IMR-90 (cell line): ENCODE data around the gene PRPS1L1. TPM values are rescaled to one million over a fixed set of nuclear protein-coding genes. Genes with fewer than 3 reads are reported as not detected.

Source experiments
- ATAC-seq: fragments of 200-7000 bp; cut with Tn5 transposase; 2 replicates; pipeline ENCODE4 v1.9.1; 2020; ENCODE audit warnings: low read depth, mild to moderate bottlenecking, moderate library complexity
- BruUV-seq: library from RNA; stranded (reverse); fragments of 400-500 nt; replicated peaks from 2 replicates; lab custom pipeline; 2021; lab: Mats Ljungman, UMichigan
- CTCF ChIA-PET: fragments of 300-600 bp; formaldehyde crosslinking; extraction: SDS; loops from one replicate; lab custom pipeline; 2021; ENCODE audit warnings: antibody characterized with exemption; lab: Yijun Ruan, JAX
- POLR2A ChIA-PET: fragments of 300-600 bp; sonication (Branson Sonifier 250); formaldehyde crosslinking; loops from one replicate; lab custom pipeline; 2022; ENCODE audit warnings: antibody characterized with exemption; ENCODE audit not compliant: unreplicated experiment; lab: Charles Lee
- DNase-seq: peaks from one replicate; pipeline ENCODE4 v3.0.0; 2013
- H2AFZ ChIP-seq: replicated peaks from 2 replicates; pipeline ENCODE3; 2013; ENCODE audit warnings: low read length, mild to moderate bottlenecking; ENCODE audit not compliant: poor library complexity
- H2AK5ac ChIP-seq: 2 replicates; pipeline ENCODE4 v1.6.1; 2013; ENCODE audit warnings: low read depth, low read length, inconsistent platforms
- H2AK9ac ChIP-seq: replicated peaks from 2 replicates; pipeline ENCODE3; 2013; ENCODE audit warnings: mild to moderate bottlenecking, low read depth, low read length, moderate library complexity; ENCODE audit not compliant: poor library complexity
- H2BK120ac ChIP-seq: 2 replicates; pipeline ENCODE4 v1.6.1; 2013; ENCODE audit warnings: low read depth, low read length, inconsistent platforms
- H2BK15ac ChIP-seq: 3 replicates; pipeline ENCODE4 v1.6.1; 2013; ENCODE audit warnings: low read depth, low read length, inconsistent platforms
- H2BK20ac ChIP-seq: 2 replicates; pipeline ENCODE4 v1.6.1; 2013; ENCODE audit warnings: low read depth, mild to moderate bottlenecking, inconsistent platforms, low read length, moderate library complexity
- H2BK5ac ChIP-seq: 2 replicates; pipeline ENCODE4 v1.6.1; 2013; ENCODE audit warnings: mild to moderate bottlenecking, low read depth, low read length, inconsistent platforms; ENCODE audit not compliant: poor library complexity, severe bottlenecking
- H3K14ac ChIP-seq: replicated peaks from 2 replicates; pipeline ENCODE4 v1.6.1; 2013; ENCODE audit warnings: low read depth, low read length, inconsistent platforms
- H3K18ac ChIP-seq: 2 replicates; pipeline ENCODE4 v1.6.1; 2013; ENCODE audit warnings: low read depth, low read length, control low read depth
- H3K23ac ChIP-seq: 2 replicates; pipeline ENCODE4 v1.6.1; 2013; ENCODE audit warnings: low read depth, low read length, inconsistent platforms
- H3K27ac ChIP-seq: 2 replicates; pipeline ENCODE4 v1.5.1; 2013; ENCODE audit warnings: mild to moderate bottlenecking, control low read depth, low read length; ENCODE audit not compliant: insufficient read depth
- H3K27me3 ChIP-seq: 2 replicates; pipeline ENCODE4 v1.6.1; 2013; ENCODE audit warnings: low read length; ENCODE audit not compliant: control insufficient read depth, insufficient read depth
- H3K36me3 ChIP-seq: 2 replicates; pipeline ENCODE4 v1.6.1; 2013; ENCODE audit warnings: low read length, mixed read lengths; ENCODE audit not compliant: control insufficient read depth, insufficient read depth
- H3K4ac ChIP-seq: 2 replicates; pipeline ENCODE4 v1.6.1; 2013; ENCODE audit warnings: low read depth, low read length, inconsistent platforms
- H3K4me1 ChIP-seq: 2 replicates; pipeline ENCODE4 v1.6.1; 2013; ENCODE audit warnings: low read length, mixed read lengths; ENCODE audit not compliant: control insufficient read depth, insufficient read depth
- H3K4me2 ChIP-seq: 2 replicates; pipeline ENCODE4 v1.6.1; 2013; ENCODE audit warnings: low read depth, mild to moderate bottlenecking, control low read depth, low read length, moderate library complexity
- H3K4me3 ChIP-seq: 2 replicates; pipeline ENCODE4 v1.5.1; 2013; ENCODE audit warnings: low read depth, mild to moderate bottlenecking, control low read depth, low read length, moderate library complexity; ENCODE audit not compliant: insufficient read depth
- H3K56ac ChIP-seq: 2 replicates; pipeline ENCODE4 v1.6.1; 2013; ENCODE audit warnings: low read length, inconsistent platforms; ENCODE audit not compliant: insufficient read depth; ENCODE audit errors: extremely low read depth
- H3K79me1 ChIP-seq, 2 experiments: 2 replicates each; pipeline ENCODE4 v1.6.1; 2013; ENCODE audit warnings: low read length in 2 of 2, inconsistent platforms in 1 of 2, low read depth in 1 of 2
- H3K9ac ChIP-seq: 2 replicates; pipeline ENCODE4 v1.6.1; 2013; ENCODE audit warnings: low read depth, low read length, control low read depth
- H3K9me1 ChIP-seq: 2 replicates; pipeline ENCODE4 v1.6.1; 2013; ENCODE audit warnings: low read length, inconsistent platforms; ENCODE audit not compliant: insufficient read depth
- H3K9me3 ChIP-seq: 2 replicates; pipeline ENCODE4 v1.6.1; 2013; ENCODE audit warnings: low read length; ENCODE audit not compliant: control insufficient read depth, insufficient read depth
- H4K20me1 ChIP-seq: 2 replicates; pipeline ENCODE4 v1.6.1; 2013; ENCODE audit warnings: low read length, inconsistent platforms; ENCODE audit not compliant: insufficient read depth
- H4K5ac ChIP-seq: 2 replicates; pipeline ENCODE4 v1.6.1; 2013; ENCODE audit warnings: mild to moderate bottlenecking, low read depth, low read length, control low read depth
- H4K8ac ChIP-seq, 2 experiments: 2 replicates each; pipeline ENCODE4 v1.6.1; 2013; ENCODE audit warnings: low read depth in 2 of 2, low read length in 2 of 2, control low read depth in 1 of 2, inconsistent platforms in 1 of 2
- H4K91ac ChIP-seq: 2 replicates; pipeline ENCODE4 v1.6.1; 2013; ENCODE audit warnings: low read depth, low read length, inconsistent platforms; ENCODE audit not compliant: insufficient read depth
- FOS ChIP-seq: fragments of 150-350 bp; IDR thresholded peaks from 2 replicates; pipeline ENCODE4 v1.6.1; 2016; ENCODE audit warnings: low read depth, low read length
- MAZ ChIP-seq: IDR thresholded peaks from 2 replicates; pipeline ENCODE4 v1.6.1; 2012; ENCODE audit warnings: low read depth, mild to moderate bottlenecking, low read length, improper control_type of control experiment, moderate library complexity, borderline replicate concordance
- NFE2L2 ChIP-seq: fragments of 150-350 bp; IDR thresholded peaks from 2 replicates; pipeline ENCODE4 v1.6.1; 2016; ENCODE audit warnings: low read depth, mild to moderate bottlenecking, low read length
- WGBS, 2 experiments: methylation state at CpG; one replicate each; pipeline versions ENCODE4 v1.1.5 to v1.1.7; 2013; ENCODE audit warnings: missing lambda C conversion rate in 2 of 2; ENCODE audit not compliant: insufficient read length in 1 of 2; ENCODE audit errors: extremely low coverage in 2 of 2; 5-methylcytosine and 5-hydroxymethylcytosine counted together
- dilution Hi-C: fragments of 300-500 bp; cut with HindIII; formaldehyde crosslinking; loops from one replicate; pipeline ENCODE4 v1.14.3; 2018; ENCODE audit warnings: low sequenced_read_pairs; ENCODE audit not compliant: unreplicated experiment
- in situ Hi-C: fragments of 300-500 bp; cut with MboI; formaldehyde crosslinking; loops from 3 replicates; pipeline ENCODE4 v1.14.3; 2019; ENCODE audit warnings: low sequenced_read_pairs, inconsistent platforms, mixed read lengths
- intact Hi-C: fragments of 100-400 bp; cut with micrococcal nuclease; formaldehyde crosslinking; loops from 2 replicates; pipeline ENCODE4 v1.10.0; 2022
- polyA plus RNA-seq, 3 experiments: library from polyadenylated mRNA; depleted of rRNA; stranded (reverse); fragments of >200 nt; gene quantifications; 2 replicates each; pipeline ENCODE4 v1.2.3, GENCODE V29; 2012; ENCODE audit warnings: low replicate concordance in 1 of 3
- total RNA-seq: library from RNA; depleted of rRNA; stranded (reverse); fragments of >200 nt; gene quantifications from 2 replicates; pipeline ENCODE4 v1.2.3, GENCODE V29; 2012
- TF ChIP-seq, protein P1 (sequence below): conservative IDR thresholded peaks from 2 replicates; pipeline ENCODE4 v1.5.1; 2012; ENCODE audit warnings: mild to moderate bottlenecking, low read depth, low read length, improper control_type of control experiment

PRPS1L1 gene
- total and polyA plus RNA-seq, 2 of the 4 experiments (the other 2 are of a cell fraction), result not detected

DNA sequence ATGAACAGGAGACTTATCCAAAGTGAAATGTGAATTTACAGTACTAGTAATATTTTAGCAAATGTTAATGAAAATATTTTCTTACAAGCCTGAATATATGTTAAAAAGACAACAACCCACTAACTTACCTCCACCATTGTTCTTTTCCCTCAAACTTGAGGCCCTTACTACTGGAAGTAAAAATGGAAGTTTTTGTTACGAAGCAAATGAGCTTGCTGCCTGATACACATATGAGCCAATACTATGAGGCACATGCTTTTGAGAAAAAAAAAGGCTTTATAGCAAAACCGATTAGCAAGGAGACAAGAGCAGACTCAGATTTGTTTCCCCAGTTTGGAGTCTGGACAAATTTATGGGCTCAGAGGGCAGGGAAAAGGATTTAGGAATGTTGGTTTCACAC, 29.0 kb downstream of the PRPS1L1 start:
- H4K91ac ChIP-seq, result no peak overlapping the region
- no peak overlapping the region for H3K4ac ChIP-seq
- H2AK5ac ChIP-seq, result no peak overlapping the region
- WGBS, 2 experiments, result 67% methylated on average over 1 of the region's 2 CpGs; no CpG with 5 or more reads in 1 of the 2 experiments
- H4K5ac ChIP-seq, result no peak overlapping the region
- H4K20me1 ChIP-seq, result no peaks in the 10 kb centered on the region
- no peak overlapping the region for H3K14ac ChIP-seq
- H2BK20ac ChIP-seq, result no peak overlapping the region
- ChIA-PET POLR2A (no interaction called here), CTCF (no interaction called here)
- no peak overlapping the region for H2BK120ac ChIP-seq
- H2AK9ac ChIP-seq, result no peak overlapping the region
- H4K8ac ChIP-seq, result no peak overlapping the region
- in situ Hi-C loops, result no loop called here
- ATAC-seq (no peak), DNase-seq (no peak)
- H2BK15ac ChIP-seq, result no peak overlapping the region
- H3K9me3 ChIP-seq, result peaks cover 4% of the 10 kb centered on the region
- H3K4me3 ChIP-seq, result no peak overlapping the region
- H3K4me1 ChIP-seq, result no peaks in the 10 kb centered on the region
- TF ChIP-seq, protein P1, sequence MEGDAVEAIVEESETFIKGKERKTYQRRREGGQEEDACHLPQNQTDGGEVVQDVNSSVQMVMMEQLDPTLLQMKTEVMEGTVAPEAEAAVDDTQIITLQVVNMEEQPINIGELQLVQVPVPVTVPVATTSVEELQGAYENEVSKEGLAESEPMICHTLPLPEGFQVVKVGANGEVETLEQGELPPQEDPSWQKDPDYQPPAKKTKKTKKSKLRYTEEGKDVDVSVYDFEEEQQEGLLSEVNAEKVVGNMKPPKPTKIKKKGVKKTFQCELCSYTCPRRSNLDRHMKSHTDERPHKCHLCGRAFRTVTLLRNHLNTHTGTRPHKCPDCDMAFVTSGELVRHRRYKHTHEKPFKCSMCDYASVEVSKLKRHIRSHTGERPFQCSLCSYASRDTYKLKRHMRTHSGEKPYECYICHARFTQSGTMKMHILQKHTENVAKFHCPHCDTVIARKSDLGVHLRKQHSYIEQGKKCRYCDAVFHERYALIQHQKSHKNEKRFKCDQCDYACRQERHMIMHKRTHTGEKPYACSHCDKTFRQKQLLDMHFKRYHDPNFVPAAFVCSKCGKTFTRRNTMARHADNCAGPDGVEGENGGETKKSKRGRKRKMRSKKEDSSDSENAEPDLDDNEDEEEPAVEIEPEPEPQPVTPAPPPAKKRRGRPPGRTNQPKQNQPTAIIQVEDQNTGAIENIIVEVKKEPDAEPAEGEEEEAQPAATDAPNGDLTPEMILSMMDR, result no peak
- TF ChIP-seq FOS (no peak), MAZ (no peak), NFE2L2 (no peak)
- H3K79me1 ChIP-seq, result no peaks in the 10 kb centered on the region
- H3K27me3 ChIP-seq, result no peaks in the 10 kb centered on the region
- H3K9ac ChIP-seq, result no peak overlapping the region
- no peaks in the 10 kb centered on the region for H3K36me3 ChIP-seq
- no TSS peak for BruUV-seq
- H3K18ac ChIP-seq, result no peak overlapping the region
- H3K4me2 ChIP-seq, result no peak overlapping the region
- H3K23ac ChIP-seq, result no peak overlapping the region
- no peaks in the 10 kb centered on the region for H3K9me1 ChIP-seq
- dilution Hi-C loops, result no loop called here
- no peak overlapping the region for H2BK5ac ChIP-seq
- intact Hi-C loops, result no loop called here
- H3K27ac ChIP-seq, result no peak overlapping the region
- H2AFZ ChIP-seq, result no peak overlapping the region
- no peak overlapping the region for H3K56ac ChIP-seq
